ENCODE results near the gene ERI3. TPM values are rescaled to one million over a fixed set of nuclear protein-coding genes. Genes with fewer than 3 reads are reported as not detected.

ERI3 gene
- total RNA-seq, 1 experiment from 2014 or later, result 83.4 TPM

GRCh38 chr1:44346184-44346583, 8.9 kb downstream of the ERI3 start:
- Mint-ChIP-seq H3K9me3 (ENCODE audit: unreplicated experiment) (no peaks in the 10 kb centered on the region), H3K27ac (ENCODE audit: low read depth, unreplicated experiment) (peak overlapping the region; percentile 23), H3K36me3 (ENCODE audit: insufficient read depth, unreplicated experiment) (peaks cover 7% of the 10 kb centered on the region), H3K4me3 (ENCODE audit: unreplicated experiment) (no peak overlapping the region), H3K27me3 (ENCODE audit: insufficient read depth, unreplicated experiment) (no peaks in the 10 kb centered on the region), H3K4me1 (ENCODE audit: insufficient read depth, unreplicated experiment) (peaks cover 32% of the 10 kb centered on the region)
- ChIA-PET CTCF (interaction anchor here (0.7 to 1.3 kb wide), 3 partner anchors 13 to 248 kb away, joined by 3 to 5 read pairs (median 4); no protein-coding TSS in a partner anchor), POLR2A (interaction anchor here (0.8 to 4.7 kb wide), 5 partner anchors 7 to 19 kb away, joined by 3 to 41 read pairs (median 7); partner anchors contain the start of gene ERI3)
- intact Hi-C loops (cut with micrococcal nuclease), result no loop called here
- DNase-seq (ENCODE audit: unreplicated experiment), result no peak
- TF ChIP-seq CTCF (IDR thresholded peaks at IDR 0.05; ENCODE audit: unreplicated experiment), result no peak
- no TSS peak for BruUV-seq (replicated peaks)

- BruUV-seq (replicated peaks), result no TSS peak
- ChIA-PET CTCF (interaction anchor here (0.7 to 1.1 kb wide), 3 partner anchors 14 to 231 kb away, joined by 3 to 4 read pairs (median 4); no protein-coding TSS in a partner anchor), POLR2A (interaction anchor here (0.7 to 4.7 kb wide), 7 partner anchors 8 to 80 kb away, joined by 3 to 41 read pairs (median 5); partner anchors contain the start of gene ERI3)
- no peaks in the 10 kb centered on the region for H3K9me3 Mint-ChIP-seq (ENCODE audit: unreplicated experiment)
- no peak for TF ChIP-seq CTCF (IDR thresholded peaks at IDR 0.05; ENCODE audit: unreplicated experiment)
- peaks cover 10% of the 10 kb centered on the region for H3K36me3 Mint-ChIP-seq (ENCODE audit: insufficient read depth, unreplicated experiment)
- no peak for DNase-seq (ENCODE audit: unreplicated experiment)
- peak overlapping the region; percentile 23 for H3K27ac Mint-ChIP-seq (ENCODE audit: low read depth, unreplicated experiment)
- peaks cover 32% of the 10 kb centered on the region for H3K4me1 Mint-ChIP-seq (ENCODE audit: insufficient read depth, unreplicated experiment)
- H3K27me3 Mint-ChIP-seq (ENCODE audit: insufficient read depth, unreplicated experiment), result no peaks in the 10 kb centered on the region
- H3K4me3 Mint-ChIP-seq (ENCODE audit: unreplicated experiment), result no peak overlapping the region
- intact Hi-C loops (cut with micrococcal nuclease), result no loop called here
These were observed 9.8 kb downstream of the ERI3 start for GRCh38 chr1:44345187-44345775.

GRCh38 chr1:44339731-44340130, 15.3 kb downstream of the ERI3 start:
- H3K4me1 Mint-ChIP-seq (ENCODE audit: insufficient read depth, unreplicated experiment), result peaks cover 11% of the 10 kb centered on the region
- no peak overlapping the region for H3K4me3 Mint-ChIP-seq (ENCODE audit: unreplicated experiment)
- ChIA-PET POLR2A (interaction anchor here (0.9 to 3.1 kb wide), 4 partner anchors 12 to 14 kb away, joined by 4 to 21 read pairs (median 11); no protein-coding TSS in a partner anchor), CTCF (no interaction called here)
- intact Hi-C loops (cut with micrococcal nuclease), result no loop called here
- H3K36me3 Mint-ChIP-seq (ENCODE audit: insufficient read depth, unreplicated experiment), result peaks cover 42% of the 10 kb centered on the region
- H3K27me3 Mint-ChIP-seq (ENCODE audit: insufficient read depth, unreplicated experiment), result no peaks in the 10 kb centered on the region
- no TSS peak for BruUV-seq (replicated peaks)
- no peak for DNase-seq (ENCODE audit: unreplicated experiment)
- H3K27ac Mint-ChIP-seq (ENCODE audit: low read depth, unreplicated experiment), result no peak overlapping the region
- TF ChIP-seq CTCF (IDR thresholded peaks at IDR 0.05; ENCODE audit: unreplicated experiment), result no peak
- peaks cover 7% of the 10 kb centered on the region for H3K9me3 Mint-ChIP-seq (ENCODE audit: unreplicated experiment)

DNA sequence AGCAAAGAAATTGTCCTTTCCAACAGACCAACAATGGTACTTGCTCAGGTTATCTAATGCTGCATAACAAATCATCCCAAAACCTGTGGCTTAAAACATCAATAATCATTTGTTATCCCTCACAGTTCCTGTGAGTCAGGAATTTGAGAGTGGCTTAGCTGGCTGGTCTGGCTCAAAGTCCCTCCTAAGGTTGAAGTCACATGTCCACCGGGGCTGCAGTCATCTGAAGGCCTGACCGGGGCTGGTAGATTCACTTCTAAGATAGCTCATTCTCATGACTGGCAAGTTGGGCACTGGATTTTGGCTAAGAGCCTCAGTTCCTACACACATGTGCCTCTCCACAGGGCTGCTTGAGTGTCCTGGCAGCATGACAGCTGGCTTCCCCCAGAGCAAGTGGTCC, 16.9 kb downstream of the ERI3 start:
- Mint-ChIP-seq H3K4me1 (ENCODE audit: insufficient read depth, unreplicated experiment) (peaks cover 10% of the 10 kb centered on the region), H3K27me3 (ENCODE audit: insufficient read depth, unreplicated experiment) (no peaks in the 10 kb centered on the region), H3K27ac (ENCODE audit: low read depth, unreplicated experiment) (no peak overlapping the region), H3K4me3 (ENCODE audit: unreplicated experiment) (no peak overlapping the region), H3K9me3 (ENCODE audit: unreplicated experiment) (peaks cover 7% of the 10 kb centered on the region), H3K36me3 (ENCODE audit: insufficient read depth, unreplicated experiment) (peaks cover 58% of the 10 kb centered on the region)
- POLR2A ChIA-PET, result interaction anchor here (0.6 to 3.1 kb wide), 6 partner anchors 10 to 337 kb away, joined by 3 to 21 read pairs (median 4); partner anchors contain the start of genes ARMH1, ERI3 and TMEM53
- no peak for TF ChIP-seq CTCF (IDR thresholded peaks at IDR 0.05; ENCODE audit: unreplicated experiment)
- intact Hi-C loops (cut with micrococcal nuclease), result no loop called here
- DNase-seq (ENCODE audit: unreplicated experiment), result no peak
- no TSS peak for BruUV-seq (replicated peaks)
- CTCF ChIA-PET, result interaction anchor here (0.6 to 1.3 kb wide), 4 partner anchors 10 to 290 kb away, joined by 3 to 5 read pairs (median 4); no protein-coding TSS in a partner anchor
